ENCODE data around the gene DACT1.

- TF ChIP-seq POLR2A (IDR thresholded peaks at IDR 0.05; ENCODE audit: low read depth, low read length) (no peak), NRF1 (conservative IDR thresholded peaks at IDR 0.05; ENCODE audit: low read depth, low read length) (no peak), CHD2 (IDR thresholded peaks at IDR 0.05; ENCODE audit: borderline replicate concordance, low read depth, low read length) (no peak), RFX5 (IDR thresholded peaks at IDR 0.05; ENCODE audit: low read depth, low read length) (no peak), MYC (IDR thresholded peaks at IDR 0.05; ENCODE audit: insufficient read depth, insufficient read length, insufficient replicate concordance, low read length, severe bottlenecking) (no peak)
Measured at GRCh38 chr14:58633831-58634230, 3.9 kb upstream of the DACT1 start.
